Activated CD8-positive, alpha-beta T cell treated with anti-CD3 and anti-CD28 coated beads for 36 hours (primary cell): ENCODE data around the gene TBC1D23. TPM values are rescaled to one million over a fixed set of nuclear protein-coding genes. Genes with fewer than 3 reads are reported as not detected.
"Not testable (repeated sequence)": the region's sequence is repeated elsewhere in the genome, so short reads cannot be mapped to it uniquely, and the experiment has no call there.

Experiments used
- ATAC-seq: fragments of 200-7000 bp; cut with Tn5 transposase; one replicate; pipeline ENCODE4 v1.10.0; 2021; ENCODE audit warnings: mild to moderate bottlenecking, moderate library complexity
- CTCF ChIA-PET: fragments of 350-600 bp; sonication (Branson Sonifier 250); formaldehyde crosslinking; loops from one replicate; lab custom pipeline; 2021; ENCODE audit warnings: antibody characterized with exemption; lab: Charles Lee
- POLR2A ChIA-PET: fragments of 350-600 bp; sonication (Branson Sonifier 250); formaldehyde crosslinking; loops from one replicate; lab custom pipeline; 2021; ENCODE audit warnings: antibody characterized with exemption; lab: Charles Lee
- DNase-seq: peaks from one replicate; pipeline ENCODE4 v3.0.0-alpha.2; 2020
- H3K27ac Mint-ChIP-seq: one replicate; pipeline ENCODE4 v1.8.0; 2021; ENCODE audit warnings: mild to moderate bottlenecking, mixed read lengths
- H3K27me3 Mint-ChIP-seq: one replicate; pipeline ENCODE4 v1.8.0; 2021; ENCODE audit warnings: mixed read lengths
- H3K36me3 Mint-ChIP-seq: one replicate; pipeline ENCODE4 v1.8.0; 2021; ENCODE audit warnings: low read depth, mixed read lengths
- H3K4me1 Mint-ChIP-seq: one replicate; pipeline ENCODE4 v1.8.0; 2021; ENCODE audit warnings: low read depth, mixed read lengths
- H3K4me3 Mint-ChIP-seq: one replicate; pipeline ENCODE4 v1.8.0; 2021; ENCODE audit warnings: mild to moderate bottlenecking, moderate library complexity, mixed read lengths
- H3K9me3 Mint-ChIP-seq: one replicate; pipeline ENCODE4 v1.8.0; 2021; ENCODE audit warnings: mixed read lengths
- CTCF ChIP-seq: fragments of 200-600 bp; IDR thresholded peaks from one replicate; pipeline ENCODE4 v1.8.0; 2022; ENCODE audit warnings: antibody characterized with exemption, mild to moderate bottlenecking
- intact Hi-C: fragments of 100-400 bp; cut with micrococcal nuclease; formaldehyde crosslinking; loops from one replicate; pipeline ENCODE4 v1.10.0; 2022
- total RNA-seq, 2 experiments: library from RNA; stranded (reverse); gene quantifications; one replicate each; pipeline ENCODE4 v1.2.3, GENCODE V29; 2021

TBC1D23 gene
- total RNA-seq, 2 experiments from 2014 or later, result 14.4 to 20.5 TPM

GRCh38 chr3:100225193-100225592, 35.6 kb upstream of the TBC1D23 start:
- Mint-ChIP-seq H3K27me3 (peaks cover 6% of the 10 kb centered on the region), H3K36me3 (no peaks in the 10 kb centered on the region), H3K4me3 (no peak overlapping the region), H3K9me3 (peaks cover 3% of the 10 kb centered on the region), H3K27ac (no peak overlapping the region), H3K4me1 (no peaks in the 10 kb centered on the region)
- ChIA-PET CTCF (interaction anchor here (1.2 kb wide), 1 partner anchor 29 kb away, joined by 4 read pairs; no protein-coding TSS in a partner anchor), POLR2A (no interaction called here)
- no peak for DNase-seq
- ATAC-seq, result no peak
- no peak for TF ChIP-seq CTCF
- intact Hi-C loops, result no loop called here

- Mint-ChIP-seq H3K36me3 (no peaks in the 10 kb centered on the region), H3K9me3 (peaks cover 1% of the 10 kb centered on the region), H3K4me3 (no peak overlapping the region), H3K4me1 (no peaks in the 10 kb centered on the region), H3K27me3 (peaks cover 3% of the 10 kb centered on the region), H3K27ac (no peak overlapping the region)
- no peak for TF ChIP-seq CTCF
- intact Hi-C loops, result no loop called here
- DNase-seq (no peak), ATAC-seq (no peak)
- ChIA-PET CTCF (interaction anchor here (1.2 kb wide), 1 partner anchor 28 kb away, joined by 4 read pairs; no protein-coding TSS in a partner anchor), POLR2A (no interaction called here)
Observed at GRCh38 chr3:100225883-100226282, 34.9 kb upstream of the TBC1D23 start.

GRCh38 chr3:100226712-100227429, 33.9 kb upstream of the TBC1D23 start:
- Mint-ChIP-seq H3K4me1 (no peaks in the 10 kb centered on the region), H3K9me3 (no peaks in the 10 kb centered on the region), H3K27ac (no peak overlapping the region), H3K27me3 (peaks cover 2% of the 10 kb centered on the region), H3K36me3 (no peaks in the 10 kb centered on the region), H3K4me3 (no peak overlapping the region)
- ChIA-PET CTCF (no interaction called here), POLR2A (no interaction called here)
- ATAC-seq (no peak), DNase-seq (no peak)
- TF ChIP-seq CTCF, result no peak
- intact Hi-C loops, result no loop called here

- Mint-ChIP-seq H3K9me3 (no peaks in the 10 kb centered on the region), H3K36me3 (no peaks in the 10 kb centered on the region), H3K27ac (no peak overlapping the region), H3K27me3 (peaks cover 4% of the 10 kb centered on the region), H3K4me3 (no peak overlapping the region), H3K4me1 (no peaks in the 10 kb centered on the region)
- ChIA-PET CTCF (no interaction called here), POLR2A (no interaction called here)
- intact Hi-C loops, result no loop called here
- TF ChIP-seq CTCF, result no peak
- DNase-seq (no peak), ATAC-seq (no peak)
Observed at GRCh38 chr3:100227511-100227921, 33.3 kb upstream of the TBC1D23 start.

GRCh38 chr3:100228247-100228646, 32.5 kb upstream of the TBC1D23 start:
- no peak for DNase-seq
- no peaks in the 10 kb centered on the region for H3K9me3 Mint-ChIP-seq
- ChIA-PET CTCF (no interaction called here), POLR2A (interaction anchor here (1.4 kb wide), 1 partner anchor 17 kb away, joined by 4 read pairs; no protein-coding TSS in a partner anchor)
- TF ChIP-seq CTCF, result no peak
- H3K4me3 Mint-ChIP-seq, result no peak overlapping the region
- no peaks in the 10 kb centered on the region for H3K36me3 Mint-ChIP-seq
- no peak for ATAC-seq
- peaks cover 3% of the 10 kb centered on the region for H3K27me3 Mint-ChIP-seq
- H3K27ac Mint-ChIP-seq, result no peak overlapping the region
- intact Hi-C loops, result no loop called here
- no peaks in the 10 kb centered on the region for H3K4me1 Mint-ChIP-seq

GRCh38 chr3:100229188-100229587, 31.6 kb upstream of the TBC1D23 start:
- POLR2A ChIA-PET, result interaction anchor here (1.4 kb wide), 1 partner anchor 18 kb away, joined by 4 read pairs; no protein-coding TSS in a partner anchor
- H3K4me3 Mint-ChIP-seq, CTCF ChIA-PET, H3K4me1 Mint-ChIP-seq, ATAC-seq, intact Hi-C loops, H3K27ac Mint-ChIP-seq, H3K9me3 Mint-ChIP-seq, H3K36me3 Mint-ChIP-seq, DNase-seq, H3K27me3 Mint-ChIP-seq: not testable (repeated sequence)
